Glomerular visceral epithelial cell (primary cell): Measurements from ENCODE around the gene EPRS1.
"Not testable (repeated sequence)": the region's sequence is repeated elsewhere in the genome, so short reads cannot be mapped to it uniquely, and the experiment has no call there.

Experiments used
- DNase-seq: peaks from one replicate; pipeline ENCODE4 v3.0.0-alpha.2; 2016; ENCODE audit errors: extremely low spot score

EPRS1 gene

DNA sequence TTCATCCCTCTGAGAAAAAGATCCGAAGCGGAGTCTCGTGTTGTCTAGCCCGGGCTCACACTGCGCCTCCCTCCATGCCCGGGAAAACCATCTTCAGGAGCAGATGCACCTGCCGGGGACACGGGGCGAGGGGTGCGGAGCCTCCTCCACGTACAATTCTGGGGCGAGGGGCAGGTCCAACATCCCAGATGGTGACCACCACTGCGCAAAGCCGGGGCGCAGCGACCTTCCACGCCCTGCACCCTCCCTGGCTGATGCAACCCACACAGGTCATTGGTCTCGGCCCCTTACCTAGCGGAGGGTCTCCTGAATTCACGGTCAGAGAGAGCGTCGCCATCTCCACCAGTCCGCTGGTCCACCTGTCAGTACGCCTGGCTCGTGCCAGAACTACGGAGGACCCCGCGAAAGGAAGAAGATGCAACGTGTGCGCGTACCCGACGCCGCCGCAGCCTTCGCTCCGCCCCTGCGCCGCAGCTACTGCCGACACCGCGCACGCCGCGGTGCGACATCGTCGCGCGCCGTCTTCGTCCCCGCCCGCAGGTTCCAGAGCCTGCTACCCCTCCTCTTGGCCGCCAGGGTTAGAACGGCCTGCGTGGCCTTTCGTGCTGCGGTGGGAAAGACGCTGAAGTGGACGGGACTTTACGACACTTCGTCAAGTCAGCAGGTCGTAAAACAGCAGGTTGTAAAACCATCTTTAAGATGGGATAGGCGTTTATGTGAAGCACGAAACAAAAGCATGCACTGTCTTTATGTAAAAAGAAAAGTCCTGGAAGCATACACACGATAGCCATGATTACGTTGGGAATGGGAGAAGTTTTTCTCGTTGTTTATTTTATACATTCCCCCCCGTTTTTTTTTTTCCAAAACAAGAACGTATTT lies at the start of gene EPRS1:
Gene EPRS1, minus strand, starts transcription at position 454 of the 879 bp plus-strand sequence. Its CDS starts 117 bp downstream, at position 337.
- peak; percentile 98 for DNase-seq

DNA sequence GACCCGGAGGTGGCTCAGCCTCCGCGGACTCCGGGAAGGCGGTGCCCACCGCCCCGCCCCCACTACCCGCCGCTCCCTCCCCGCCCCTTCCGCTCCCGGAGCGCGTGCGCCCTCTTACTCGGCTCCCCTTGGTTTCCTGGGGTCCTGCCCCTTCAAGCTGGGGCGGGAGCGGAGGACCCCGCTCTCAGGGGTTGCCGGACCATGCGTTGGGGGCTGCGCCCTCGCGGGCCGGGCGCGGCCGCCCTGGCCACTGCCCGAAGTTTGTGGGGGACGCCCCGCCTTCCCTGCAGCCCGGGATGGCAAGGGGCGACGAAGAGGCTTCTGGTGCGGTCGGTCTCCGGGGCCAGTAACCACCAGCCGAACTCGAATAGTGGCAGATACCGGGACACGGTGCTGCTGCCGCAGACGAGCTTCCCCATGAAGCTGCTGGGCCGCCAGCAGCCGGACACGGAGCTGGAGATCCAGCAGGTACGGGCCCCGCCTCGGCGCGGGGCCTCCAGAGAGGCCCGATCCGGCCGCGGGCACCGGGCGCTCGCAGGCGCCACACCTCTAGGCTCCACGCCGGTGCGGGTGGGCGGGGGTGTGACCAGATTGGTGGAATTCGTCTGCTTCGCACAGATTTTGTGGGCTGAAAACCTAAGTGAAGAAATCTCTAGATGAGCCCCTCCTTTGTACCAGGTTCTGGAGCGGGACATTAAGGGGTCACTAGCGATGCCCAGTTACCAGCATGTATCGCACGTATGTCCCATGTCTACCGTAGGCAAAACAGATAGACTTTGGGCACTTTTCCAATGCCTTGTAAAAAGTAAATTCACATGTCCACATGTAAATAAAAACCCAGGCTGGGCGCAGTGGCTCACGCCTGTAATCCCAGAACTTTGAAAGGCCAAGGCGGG lies 48.0 kb upstream of the EPRS1 start, which contains the start of gene IARS2:
Gene IARS2, plus strand, starts transcription at position 117 of the 896 bp plus-strand sequence. Its CDS starts 85 bp downstream, at position 202.
- peak; percentile 92 for DNase-seq

DNA sequence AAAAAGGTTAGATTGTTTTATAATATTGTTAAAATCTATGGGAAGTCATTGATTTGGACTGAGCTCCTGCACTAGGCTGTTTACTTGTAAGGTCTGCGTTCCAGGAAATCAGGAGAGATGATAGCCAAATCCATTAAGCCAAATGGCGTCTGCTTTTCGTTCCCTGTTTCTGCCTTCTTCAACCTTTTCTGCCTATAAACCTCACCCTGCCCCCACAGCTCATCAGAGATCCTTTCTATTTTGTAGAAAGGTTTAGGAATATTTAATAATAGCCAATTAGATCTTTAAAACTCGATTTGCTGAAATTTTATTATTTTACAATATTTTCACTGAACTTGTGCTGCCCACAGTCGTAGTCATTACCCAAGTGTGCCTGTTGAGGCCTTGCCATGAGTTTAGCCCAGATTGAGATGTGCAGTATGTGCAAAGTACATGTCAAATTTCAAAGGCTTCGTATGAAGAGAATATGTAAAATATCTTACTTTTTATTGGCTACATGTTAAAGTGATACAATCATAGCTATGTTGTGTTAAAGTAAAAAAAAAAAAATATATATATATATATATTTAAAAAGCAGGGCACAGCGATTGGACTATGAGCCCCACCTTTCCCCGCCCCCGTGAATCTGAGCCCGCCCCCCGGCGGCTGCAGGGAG lies 47.2 kb upstream of the EPRS1 start:
- DNase-seq = no peak

DNA sequence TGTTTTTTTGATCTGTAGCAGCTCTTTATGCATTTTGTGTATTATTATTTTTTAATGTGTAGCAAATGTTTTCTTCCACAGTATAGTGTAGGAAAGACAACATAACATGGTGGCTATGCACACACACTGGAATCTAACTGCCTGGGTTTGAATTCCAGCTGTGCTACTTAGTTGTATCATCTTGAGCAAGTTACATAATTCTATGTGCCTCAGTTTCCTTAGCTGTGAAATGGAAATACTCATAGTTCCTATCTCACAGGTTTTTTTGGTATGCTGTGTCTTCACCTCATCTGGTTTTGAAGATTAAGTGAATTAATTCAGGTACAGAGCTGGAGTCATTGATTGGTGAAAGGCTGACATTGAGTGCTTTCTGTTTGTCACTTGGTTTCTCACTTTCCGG lies 46.4 kb upstream of the EPRS1 start:
- no peak for DNase-seq

DNA sequence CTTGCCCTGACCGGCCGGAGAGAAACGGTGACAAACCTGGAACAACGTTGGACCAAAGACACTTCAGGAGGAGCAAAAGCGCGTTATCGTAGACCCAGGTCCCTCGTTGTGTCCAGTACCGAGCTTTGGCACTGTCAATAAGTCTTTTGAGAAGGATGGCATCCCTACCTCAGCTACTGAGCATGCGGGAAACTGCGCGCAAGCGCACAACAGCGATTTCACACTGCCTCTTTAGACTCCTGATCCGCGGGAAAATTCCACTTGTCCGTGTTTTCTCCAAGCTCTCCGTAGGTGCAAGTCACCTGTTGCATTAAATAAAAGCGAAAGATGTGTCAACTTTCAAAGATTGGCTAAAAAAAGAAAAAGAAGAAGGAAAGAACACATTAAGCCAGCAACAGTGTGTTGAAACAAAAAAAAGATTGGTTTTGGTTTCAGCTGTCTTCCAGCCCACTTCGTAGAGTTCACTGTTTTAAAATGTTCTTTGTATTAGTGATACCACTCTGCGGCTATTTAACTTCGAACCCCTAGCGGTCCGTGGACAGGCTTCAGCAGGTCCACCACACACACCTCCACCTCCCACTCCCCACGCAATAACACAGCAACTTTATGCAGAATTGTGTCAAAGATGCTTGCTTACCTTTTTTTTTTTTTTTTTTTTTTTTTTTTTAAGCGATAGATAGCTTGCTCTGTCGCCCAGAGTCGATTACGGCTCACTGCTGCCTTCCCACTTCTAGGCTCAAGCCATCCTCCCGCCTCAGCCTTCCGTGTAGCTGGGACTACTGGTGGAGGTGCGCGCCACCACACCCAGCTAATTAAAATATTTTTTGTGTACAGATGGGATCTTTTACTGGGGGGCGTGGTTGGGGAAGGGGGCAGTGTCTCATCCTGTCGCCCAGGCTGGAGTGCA lies 43.6 kb upstream of the EPRS1 start, which contains the start of gene BPNT1:
Gene BPNT1, minus strand, starts transcription at position 139 of the 907 bp plus-strand sequence. CDS start 9,942 bp downstream, outside the sequence.
- peak; percentile 97 for DNase-seq

DNA sequence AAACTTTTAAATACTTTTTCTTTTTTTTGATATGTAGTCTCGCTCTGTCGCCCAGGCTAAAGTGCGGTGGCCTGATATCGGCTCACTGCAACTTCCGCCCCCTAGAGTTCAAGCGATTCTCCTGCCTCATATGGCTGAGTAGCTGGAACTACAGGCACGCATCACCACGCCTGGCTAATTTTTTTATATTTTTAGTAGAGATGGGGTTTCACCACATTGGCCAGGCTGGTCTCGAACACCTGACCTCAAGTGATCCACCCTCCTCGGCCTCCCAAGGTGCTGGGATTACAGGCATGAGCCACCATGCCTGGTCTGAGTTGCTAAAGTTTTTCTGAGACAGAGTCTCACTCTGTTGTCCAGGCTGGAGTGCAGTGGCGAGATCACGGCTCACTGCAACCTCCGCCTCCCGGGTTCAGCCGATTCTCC lies 40.0 kb upstream of the EPRS1 start:
- DNase-seq = not testable (repeated sequence)

DNA sequence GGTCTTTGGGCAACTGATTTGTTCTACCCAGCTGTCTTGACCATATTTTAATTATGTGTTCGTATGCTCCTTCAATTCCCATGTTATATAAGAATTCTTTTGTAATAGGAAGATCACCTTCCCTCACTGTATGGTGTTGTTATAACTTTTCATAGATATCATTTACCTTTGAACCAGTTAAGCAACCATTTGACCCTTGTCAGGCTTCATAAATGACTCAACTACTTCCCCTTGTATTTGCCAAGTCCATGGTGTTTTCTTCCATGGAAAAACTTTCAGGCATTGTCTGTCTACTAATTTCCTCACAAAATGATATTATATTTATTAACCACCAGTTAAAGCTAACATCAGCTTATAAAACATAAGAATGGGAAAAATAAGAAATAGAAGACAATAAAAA lies 38.2 kb upstream of the EPRS1 start:
- no peak for DNase-seq

DNA sequence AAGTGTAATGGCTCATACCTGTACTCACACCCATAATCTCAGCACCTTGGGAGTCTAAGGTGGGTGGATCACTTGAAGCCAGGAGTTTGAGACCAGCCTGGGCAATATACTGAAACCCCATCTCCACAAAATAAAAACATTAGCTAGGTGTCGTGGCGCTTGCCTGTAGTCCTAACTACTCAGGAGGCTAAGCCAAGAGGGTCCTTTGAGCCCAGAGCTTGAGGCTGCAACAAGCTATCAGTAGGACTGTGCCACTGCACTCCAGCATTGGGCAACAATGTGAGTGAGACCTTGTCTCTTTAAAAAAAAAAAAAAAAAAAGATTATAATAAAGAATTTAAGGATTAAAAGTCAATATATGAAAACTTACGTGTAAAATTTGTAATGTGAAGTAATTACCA lies 31.6 kb upstream of the EPRS1 start:
- no peak for DNase-seq

DNA sequence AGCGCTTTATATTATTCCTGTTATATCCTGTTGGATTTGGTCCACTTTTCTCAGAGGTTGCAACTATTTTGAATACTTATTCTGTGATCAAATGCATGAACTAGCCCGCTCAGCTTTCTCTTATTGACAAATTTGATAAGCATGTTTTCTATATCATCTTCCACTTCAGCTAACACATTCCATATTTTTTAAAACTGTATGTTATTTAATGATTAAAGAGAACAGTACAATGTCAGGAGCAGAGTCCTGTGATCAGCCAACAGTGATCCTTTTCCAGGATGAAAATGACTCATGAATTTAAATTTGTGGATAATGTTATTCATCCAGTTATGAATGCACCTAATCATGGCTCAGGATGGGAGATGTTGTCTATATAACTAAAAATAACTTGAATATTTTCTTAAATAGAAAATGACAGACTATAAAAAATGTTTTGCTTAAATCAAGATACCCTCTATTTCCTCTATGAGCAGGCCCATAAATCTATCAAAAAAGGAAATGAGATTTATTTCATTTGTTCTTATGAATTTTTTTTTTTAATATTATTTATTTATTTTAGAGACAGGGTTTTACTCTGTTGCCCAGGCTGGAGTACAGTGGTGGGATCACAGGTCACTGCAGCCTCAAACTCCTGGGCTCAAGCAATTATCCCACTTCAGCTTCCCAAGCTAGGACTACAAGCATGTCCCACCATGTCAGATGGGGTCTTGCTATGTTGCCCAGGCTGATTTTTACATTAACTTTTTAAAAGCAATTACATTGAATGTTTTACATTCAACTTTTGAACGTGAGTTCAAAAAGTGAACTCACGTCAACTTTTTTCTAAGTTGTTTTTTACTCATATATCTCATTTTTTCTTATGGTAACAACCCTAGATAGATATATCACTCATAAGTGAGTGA lies 30.8 kb upstream of the EPRS1 start:
- DNase-seq = no peak

DNA sequence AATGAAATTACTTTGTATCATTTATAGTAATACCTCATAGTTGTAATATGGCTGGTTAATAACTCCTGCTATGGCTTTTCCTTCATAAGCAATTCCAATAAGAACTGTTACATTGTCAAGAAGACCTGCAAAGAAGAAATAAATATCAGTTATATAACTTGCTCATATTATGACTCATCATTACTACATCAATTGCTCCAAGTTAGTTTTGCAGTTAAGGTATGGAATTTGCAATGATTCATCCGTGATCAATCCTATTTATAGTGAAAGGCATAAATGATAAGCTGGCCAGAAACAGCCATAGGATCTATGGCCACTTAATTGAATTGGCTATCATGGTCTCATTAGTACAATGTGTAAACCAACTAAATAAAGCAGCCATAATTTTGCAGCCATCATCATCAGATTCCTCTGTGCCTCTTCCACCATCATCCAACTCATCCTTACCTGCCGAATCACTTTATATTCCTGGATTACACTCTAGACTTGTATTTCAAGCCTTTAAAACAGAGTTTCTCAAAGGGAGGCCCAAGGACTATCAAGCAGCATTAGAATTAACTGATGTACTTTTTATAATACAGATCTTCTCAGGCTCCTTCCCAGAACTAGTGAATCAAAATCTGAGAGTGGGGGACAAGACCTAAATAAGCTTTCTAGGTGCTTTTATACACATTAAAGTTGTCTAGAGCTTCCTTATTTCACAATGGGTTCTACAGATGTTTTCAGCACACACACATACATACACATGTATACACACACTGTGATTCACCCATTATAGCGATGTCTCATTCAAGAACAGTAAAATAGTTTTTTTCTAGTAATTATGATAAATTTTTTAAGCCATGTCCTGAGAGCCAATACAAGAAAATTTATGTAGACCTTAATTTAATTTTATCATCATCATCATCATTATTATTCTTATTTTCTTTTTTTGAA lies 21.2 kb upstream of the EPRS1 start:
- no peak for DNase-seq

DNA sequence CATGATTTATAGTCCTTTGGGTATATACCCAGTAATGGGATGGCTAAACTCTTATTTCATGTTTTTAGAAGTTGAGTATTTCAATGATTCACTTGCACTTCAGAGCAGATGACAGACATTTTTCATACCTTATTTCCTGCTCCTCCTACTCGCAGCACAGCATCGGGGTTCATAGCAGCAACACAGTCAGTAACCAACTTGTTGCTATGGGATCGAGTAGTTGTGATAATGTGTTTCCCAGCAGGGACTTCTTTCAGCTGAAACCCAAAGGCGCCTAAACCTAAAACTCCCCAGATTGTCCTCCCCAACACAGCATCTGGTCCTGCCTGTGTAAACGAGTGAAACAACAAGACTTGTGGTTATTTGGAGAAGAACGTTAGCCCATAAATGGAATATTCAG lies 16.3 kb upstream of the EPRS1 start:
- no peak for DNase-seq

DNA sequence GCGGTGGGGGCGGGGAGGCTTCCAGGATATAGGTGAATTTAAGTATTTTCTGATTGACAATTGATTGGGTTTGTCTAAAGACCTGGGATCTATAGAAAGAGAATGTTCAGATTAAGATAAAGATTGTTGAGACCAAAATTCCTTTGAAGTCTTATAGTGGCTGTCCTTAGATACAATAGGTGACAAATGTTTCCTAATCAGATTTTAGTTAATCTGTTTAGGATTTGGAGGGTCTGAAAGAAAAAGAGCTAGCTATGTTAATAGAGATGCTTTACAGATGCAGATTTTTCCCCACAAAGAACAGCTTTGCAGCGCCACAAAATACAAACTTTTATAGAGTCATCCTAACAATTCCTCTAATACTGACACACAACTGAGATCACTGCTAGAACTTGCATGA lies 14.6 kb upstream of the EPRS1 start:
- no peak for DNase-seq

DNA sequence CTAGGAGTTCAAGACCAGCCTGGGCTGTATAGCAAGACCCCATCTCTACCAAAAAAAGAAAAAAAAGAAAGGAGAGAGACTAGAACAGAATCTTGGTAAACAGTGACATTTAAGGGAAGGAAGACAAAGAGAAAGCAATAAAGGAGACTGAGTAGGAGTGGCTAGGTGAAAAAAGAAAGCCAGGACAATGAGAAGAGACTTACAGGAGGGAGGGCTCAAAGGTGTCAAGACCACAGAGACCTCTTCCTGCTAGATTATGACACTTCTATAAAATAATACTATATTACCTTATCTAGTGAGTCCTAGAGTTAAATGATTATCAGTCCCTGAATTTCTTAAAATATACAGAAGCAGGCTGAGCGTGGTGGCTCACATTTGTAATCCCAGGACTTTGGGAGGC lies 10.1 kb upstream of the EPRS1 start:
- no peak for DNase-seq

DNA sequence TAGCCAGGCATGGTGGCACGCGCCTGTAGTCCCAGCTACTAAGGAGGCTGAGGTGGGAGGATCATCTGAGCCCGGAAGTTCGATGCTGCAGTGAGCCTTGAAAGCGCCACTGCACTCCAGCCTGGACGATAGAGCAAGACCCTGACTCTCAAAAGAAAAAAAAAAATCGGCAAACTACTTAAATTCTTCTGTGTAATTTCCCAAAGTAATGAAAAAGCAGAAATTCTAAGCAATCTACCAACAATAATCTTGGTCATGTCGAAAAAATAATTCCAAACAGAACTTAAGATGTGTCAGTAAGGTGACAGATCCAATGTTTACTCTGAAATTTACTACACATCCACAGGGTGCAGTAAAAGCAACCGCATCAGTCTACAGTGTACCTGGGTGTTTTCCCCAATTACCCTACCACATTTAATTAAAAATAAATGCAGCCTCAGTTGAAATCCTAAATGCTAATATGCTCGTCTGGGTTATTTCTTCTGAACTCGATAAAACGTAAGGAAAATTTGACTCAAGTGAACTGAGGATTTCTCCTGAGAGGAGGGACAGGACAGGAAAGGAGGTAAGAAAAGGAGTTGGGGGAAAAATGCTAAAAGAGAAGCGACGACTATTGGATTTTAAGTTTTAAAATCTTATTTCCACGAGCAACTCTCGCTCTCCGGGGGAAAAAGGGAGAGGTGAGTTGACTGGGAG lies 801 bp downstream of the EPRS1 start:
- DNase-seq = peak; percentile 3

DNA sequence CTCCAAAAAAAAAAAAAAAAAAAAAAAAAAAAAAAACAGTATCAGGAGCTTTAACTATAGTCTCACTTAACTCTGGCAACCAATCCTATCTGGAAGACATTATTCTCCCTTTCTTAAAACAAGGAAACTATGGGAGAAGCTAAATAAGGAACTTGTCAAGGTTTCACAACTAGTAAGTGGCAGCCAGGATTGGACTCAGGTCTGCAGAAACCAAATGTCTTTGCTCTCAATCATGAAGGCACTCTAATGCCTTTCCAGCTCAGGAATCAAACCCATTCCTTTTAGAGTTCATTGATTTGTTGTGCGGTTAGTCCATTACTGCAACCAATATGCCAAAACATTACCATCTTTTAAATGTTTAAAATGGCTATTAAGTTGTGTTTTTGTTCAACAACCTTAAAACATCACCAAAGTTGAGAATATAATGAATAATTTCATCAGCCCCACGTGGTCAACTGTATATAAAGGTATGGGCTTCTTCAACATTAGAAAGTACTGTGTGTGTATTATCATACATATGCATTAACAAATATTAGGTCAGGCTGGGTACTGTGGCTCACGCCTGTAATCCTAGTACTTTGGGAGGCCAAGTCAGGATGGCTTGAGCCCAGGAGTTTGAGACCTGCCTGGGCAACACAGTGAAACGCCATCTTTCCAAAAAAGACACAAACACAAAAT lies 1.5 kb downstream of the EPRS1 start:
- no peak for DNase-seq

DNA sequence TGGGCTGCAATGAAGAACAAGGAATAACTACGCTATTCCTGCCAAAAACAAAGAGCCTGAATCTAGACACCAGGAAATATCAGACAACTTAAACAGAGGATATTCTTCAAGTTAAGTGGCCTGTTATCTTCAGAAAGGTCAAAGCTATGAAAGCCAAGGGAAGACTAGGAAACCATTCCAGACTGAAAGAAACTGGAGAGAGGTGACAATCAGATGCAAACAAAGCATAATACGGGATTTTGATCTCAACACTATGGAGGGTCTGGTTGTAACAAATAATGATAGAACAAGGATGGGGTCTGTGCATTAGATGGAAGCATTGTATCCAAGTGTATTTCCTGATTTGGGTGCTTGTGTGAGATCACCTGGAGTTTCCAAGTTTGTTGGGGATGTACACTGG lies 2.7 kb downstream of the EPRS1 start:
- DNase-seq = no peak

DNA sequence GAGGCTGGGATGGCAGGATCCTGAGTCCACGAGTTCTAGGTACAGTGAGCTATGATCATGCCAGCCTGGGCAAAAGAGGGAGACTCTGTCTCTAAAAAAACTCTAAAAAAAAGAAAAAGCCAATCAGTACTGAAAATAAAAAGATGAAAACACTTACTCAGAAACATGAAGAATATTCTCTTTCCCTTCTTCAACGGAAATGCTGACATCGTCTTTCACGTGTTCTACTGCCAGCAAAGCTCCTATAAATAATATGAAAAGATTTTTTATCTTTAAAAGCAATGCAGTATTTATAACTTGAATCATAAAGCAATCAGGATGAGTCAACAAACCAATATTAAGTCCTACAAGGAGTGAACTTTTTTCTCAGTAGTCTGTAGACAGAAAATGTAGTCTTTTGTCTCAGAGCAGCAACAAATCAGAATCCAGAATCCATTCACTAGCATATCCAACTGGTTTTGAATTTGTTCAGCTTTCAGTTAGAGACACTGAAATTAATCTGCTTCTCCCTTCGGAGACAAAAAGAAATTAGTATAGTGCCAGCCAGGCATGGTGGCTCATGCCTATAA lies 6.2 kb downstream of the EPRS1 start:
- no peak for DNase-seq
